Measurements from ENCODE around the gene PVALB.

PVALB gene

GRCh38 chr22:36816636-36817524 is at the start of gene PVALB:
Gene PVALB (minus strand): TSS chr22:36817035. CDS start chr22:36817005, 30 bp downstream.
- DNase-seq, result peak; percentile 65

GRCh38 chr22:36865346-36865745 is 48.5 kb upstream of the PVALB start:
- peak; percentile 60 for DNase-seq

GRCh38 chr22:36864454-36865215 is 47.8 kb upstream of the PVALB start:
- peak; percentile 64 for DNase-seq

- DNase-seq, result no peak
Measured at GRCh38 chr22:36863979-36864378, 47.1 kb upstream of the PVALB start.

- no peak for DNase-seq
Measured at GRCh38 chr22:36863281-36863680, 46.4 kb upstream of the PVALB start.

- DNase-seq, result peak; percentile 46
Measured at GRCh38 chr22:36862251-36863242, 45.7 kb upstream of the PVALB start.

- DNase-seq, result peak; percentile 95
Measured at GRCh38 chr22:36860821-36861659, 44.2 kb upstream of the PVALB start, which contains the start of gene NCF4. Gene NCF4 (plus strand): TSS chr22:36861006. CDS start chr22:36861172, 166 bp downstream.

GRCh38 chr22:36860438-36860820 is 43.6 kb upstream of the PVALB start:
- no peak for DNase-seq

- DNase-seq, result no peak
Measured at GRCh38 chr22:36860017-36860416, 43.2 kb upstream of the PVALB start.

- DNase-seq, result no peak
Measured at GRCh38 chr22:36858966-36859365, 42.1 kb upstream of the PVALB start.

- DNase-seq, result no peak
Measured at GRCh38 chr22:36858156-36858555, 41.3 kb upstream of the PVALB start.

GRCh38 chr22:36856792-36857135 is 39.9 kb upstream of the PVALB start:
- DNase-seq, result no peak

- peak; percentile 96 for DNase-seq
Measured at GRCh38 chr22:36856121-36856791, 39.4 kb upstream of the PVALB start.

GRCh38 chr22:36855478-36855877 is 38.6 kb upstream of the PVALB start:
- DNase-seq, result no peak

- DNase-seq, result peak; percentile 87
Measured at GRCh38 chr22:36853407-36854099, 36.7 kb upstream of the PVALB start.

GRCh38 chr22:36852056-36852973 is 35.5 kb upstream of the PVALB start:
- DNase-seq, result no peak

- no peak for DNase-seq
Measured at GRCh38 chr22:36850682-36851081, 33.8 kb upstream of the PVALB start.

- no peak for DNase-seq
Measured at GRCh38 chr22:36850056-36850455, 33.2 kb upstream of the PVALB start.

- DNase-seq, result no peak
Measured at GRCh38 chr22:36846949-36847348, 30.1 kb upstream of the PVALB start.
